Upper lobe of left lung (tissue), 6 donors: ENCODE measurements around the gene NBAS. TPM values are rescaled to one million over a fixed set of nuclear protein-coding genes. Genes with fewer than 3 reads are reported as not detected.

Source experiments
- ATAC-seq, 2 donors: fragments of 200-7000 bp; cut with Tn5 transposase; one replicate each; pipeline ENCODE4 v1.9.1; 2022; ENCODE audit warnings: mild to moderate bottlenecking in 2 of 2, moderate library complexity in 2 of 2; ENCODE audit not compliant: low FRiP score in 2 of 2
- DNase-seq, 2 donors: peaks; one replicate each; pipeline ENCODE4 v3.0.0-alpha.2; 2019 to 2020
- H3K27ac ChIP-seq, 4 donors: fragments of 200-600 bp; sonication (generic); one replicate each; pipeline ENCODE4 v1.5.1; 2016 to 2019
- H3K27me3 ChIP-seq, 4 donors: fragments of 200-600 bp; sonication (generic); one replicate each; pipeline ENCODE4 v1.5.1; 2017 to 2019
- H3K36me3 ChIP-seq, 4 donors: fragments of 200-600 bp; sonication (generic); one replicate each; pipeline ENCODE4 v1.5.1; 2016 to 2019
- H3K4me1 ChIP-seq, 4 donors: fragments of 200-600 bp; sonication (generic); one replicate each; pipeline ENCODE4 v1.5.1; 2018 to 2019
- H3K4me3 ChIP-seq, 4 donors: fragments of 200-600 bp; sonication (generic); one replicate each; pipeline ENCODE4 v1.5.1; 2017 to 2019; ENCODE audit warnings: mild to moderate bottlenecking in 2 of 4, moderate library complexity in 1 of 4
- H3K9me3 ChIP-seq, 4 donors: fragments of 200-600 bp; sonication (generic); one replicate each; pipeline ENCODE4 v1.5.1; 2018 to 2019
- EP300 ChIP-seq, 4 donors: sonication (generic); formaldehyde crosslinking; IDR thresholded peaks; one replicate each; pipeline ENCODE4 v1.5.1; 2017; ENCODE audit warnings: antibody characterized with exemption in 4 of 4, control low read depth in 2 of 4
- POLR2A ChIP-seq, 4 donors: fragments of 450-650 bp; IDR thresholded peaks; one replicate each; pipeline ENCODE4 v1.5.1; 2016 to 2017; ENCODE audit warnings: antibody characterized with exemption in 4 of 4, mild to moderate bottlenecking in 2 of 4
- POLR2AphosphoS5 ChIP-seq, 2 donors: sonication (generic); formaldehyde crosslinking; IDR thresholded peaks; one replicate each; pipeline ENCODE4 v1.5.1; 2017; ENCODE audit warnings: antibody characterized with exemption in 2 of 2
- WGBS, 2 donors: methylation state at CpG; one replicate each; pipeline ENCODE4 v1.1.5; 2017 to 2018; 5-methylcytosine and 5-hydroxymethylcytosine counted together
- total RNA-seq, 6 donors: library from RNA; depleted of rRNA in 4 of 6; stranded (reverse); fragments of >200 nt in 4 of 6; gene quantifications; one replicate each; pipeline versions ENCODE4 v1.1.0 to v1.2.1, GENCODE V29; 2016 to 2021
- TF ChIP-seq, protein P1 (sequence below), 6 experiments: fragments of 450-650 bp in 4 of 6; fragments of 200-600 bp in 2 of 6; sonication (generic) in 2 of 6; IDR thresholded peaks; one replicate each; pipeline ENCODE4 v1.5.1; 2016 to 2019; ENCODE audit warnings: antibody characterized with exemption in 6 of 6
- donor health status: DM: no; HTN: no; CAD: no; lungs with moderate emphysema.
- donor health status: DM: no; HTN: yes; CAD: no; lungs with severe emphysema.

Gene NBAS
- total RNA-seq, 6 donors from 2014 or later: 33.2 to 75.5 (median 43.1) TPM

GRCh38 chr2:15278296-15278695 is 282.8 kb downstream of the NBAS start:
- Histone ChIP-seq H3K36me3 (peaks cover 0 to 35% (median 10%) of the 10 kb centered on the region in 4 donors), H3K27me3 (no peaks in the 10 kb centered on the region), H3K4me1 (no peaks in the 10 kb centered on the region), H3K27ac (no peak overlapping the region), H3K9me3 (no peaks in the 10 kb centered on the region), H3K4me3 (no peak overlapping the region)
- DNase-seq (no peak), ATAC-seq (no peak)
- no peak for TF ChIP-seq EP300 (IDR thresholded peaks at IDR 0.05)
- TF ChIP-seq POLR2AphosphoS5 (IDR thresholded peaks at IDR 0.05): no peak
- TF ChIP-seq POLR2A (IDR thresholded peaks at IDR 0.05): no peak
- TF ChIP-seq, protein P1, sequence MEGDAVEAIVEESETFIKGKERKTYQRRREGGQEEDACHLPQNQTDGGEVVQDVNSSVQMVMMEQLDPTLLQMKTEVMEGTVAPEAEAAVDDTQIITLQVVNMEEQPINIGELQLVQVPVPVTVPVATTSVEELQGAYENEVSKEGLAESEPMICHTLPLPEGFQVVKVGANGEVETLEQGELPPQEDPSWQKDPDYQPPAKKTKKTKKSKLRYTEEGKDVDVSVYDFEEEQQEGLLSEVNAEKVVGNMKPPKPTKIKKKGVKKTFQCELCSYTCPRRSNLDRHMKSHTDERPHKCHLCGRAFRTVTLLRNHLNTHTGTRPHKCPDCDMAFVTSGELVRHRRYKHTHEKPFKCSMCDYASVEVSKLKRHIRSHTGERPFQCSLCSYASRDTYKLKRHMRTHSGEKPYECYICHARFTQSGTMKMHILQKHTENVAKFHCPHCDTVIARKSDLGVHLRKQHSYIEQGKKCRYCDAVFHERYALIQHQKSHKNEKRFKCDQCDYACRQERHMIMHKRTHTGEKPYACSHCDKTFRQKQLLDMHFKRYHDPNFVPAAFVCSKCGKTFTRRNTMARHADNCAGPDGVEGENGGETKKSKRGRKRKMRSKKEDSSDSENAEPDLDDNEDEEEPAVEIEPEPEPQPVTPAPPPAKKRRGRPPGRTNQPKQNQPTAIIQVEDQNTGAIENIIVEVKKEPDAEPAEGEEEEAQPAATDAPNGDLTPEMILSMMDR (IDR thresholded peaks at IDR 0.05): no peak
- 78 to 80% methylated on average over 3 of the region's 3 CpGs for whole genome bisulfite sequencing, 2 donors

GRCh38 chr2:15275346-15275745 is 285.8 kb downstream of the NBAS start:
- TF ChIP-seq POLR2A (IDR thresholded peaks at IDR 0.05) (no peak), EP300 (IDR thresholded peaks at IDR 0.05) (no peak), POLR2AphosphoS5 (IDR thresholded peaks at IDR 0.05) (no peak)
- TF ChIP-seq, protein P1 (IDR thresholded peaks at IDR 0.05): no peak
- Histone ChIP-seq H3K27me3 (no peaks in the 10 kb centered on the region), H3K27ac (no peak overlapping the region), H3K4me3 (no peak overlapping the region), H3K4me1 (no peaks in the 10 kb centered on the region), H3K9me3 (no peaks in the 10 kb centered on the region), H3K36me3 (peaks cover 0 to 35% (median 10%) of the 10 kb centered on the region in 4 donors)
- no peak for DNase-seq
- ATAC-seq: no peak
- 78% methylated on average over 2 of the region's 2 CpGs for WGBS, 2 donors

DNA sequence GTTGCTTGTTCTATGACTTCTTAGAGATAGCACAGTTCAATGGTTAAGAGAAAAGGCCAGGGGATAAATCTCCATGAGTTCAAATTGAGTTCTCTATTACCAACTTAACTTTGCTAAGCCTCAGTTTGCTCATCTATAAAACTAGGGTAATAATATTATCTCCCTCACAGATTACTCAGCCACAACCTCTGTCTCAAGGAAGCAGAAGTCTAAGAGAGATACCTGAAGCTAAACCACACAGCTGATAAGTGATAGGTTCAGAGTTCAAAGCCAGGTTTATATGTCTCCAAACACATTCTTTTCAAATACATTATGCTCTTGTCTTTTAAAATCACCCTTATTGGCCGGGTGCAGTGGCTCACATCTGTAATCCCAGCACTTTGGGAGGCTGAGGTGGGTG is 287.7 kb downstream of the NBAS start:
- 73 to 82% methylated on average over 1 of the region's 1 CpG for WGBS, 2 donors
- TF ChIP-seq EP300 (IDR thresholded peaks at IDR 0.05) (no peak), POLR2A (IDR thresholded peaks at IDR 0.05) (no peak), POLR2AphosphoS5 (IDR thresholded peaks at IDR 0.05) (no peak)
- TF ChIP-seq, protein P1 (IDR thresholded peaks at IDR 0.05): no peak
- DNase-seq (no peak), ATAC-seq (no peak)
- H3K4me3 ChIP-seq: no peak overlapping the region
- no peaks in the 10 kb centered on the region for H3K27me3 ChIP-seq
- H3K9me3 ChIP-seq: no peaks in the 10 kb centered on the region
- H3K27ac ChIP-seq: no peak overlapping the region
- no peaks in the 10 kb centered on the region for H3K4me1 ChIP-seq
- peaks cover 0 to 35% (median 10%) of the 10 kb centered on the region in 4 donors for H3K36me3 ChIP-seq

DNA sequence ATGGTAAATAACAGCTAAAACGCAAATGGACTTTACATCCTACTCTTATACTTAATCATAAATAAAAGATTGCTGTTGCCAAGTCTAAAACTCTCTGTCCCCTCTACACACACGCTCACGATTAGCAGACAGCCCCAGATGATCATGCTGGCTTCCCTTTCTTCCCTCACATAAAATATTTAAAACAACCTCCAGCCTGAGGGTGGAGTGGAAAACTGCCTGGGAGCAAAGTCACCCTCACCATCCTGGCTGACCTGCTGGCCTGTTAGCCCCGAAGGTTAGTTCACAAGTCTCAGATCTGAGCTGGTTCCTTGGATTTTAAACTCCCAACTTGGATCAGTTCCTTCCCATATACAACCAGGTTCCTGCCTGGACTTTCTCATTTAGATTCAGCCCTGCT is 288.2 kb downstream of the NBAS start:
- H3K4me3 ChIP-seq: no peak overlapping the region
- H3K27me3 ChIP-seq: no peaks in the 10 kb centered on the region
- H3K36me3 ChIP-seq: peaks cover 0 to 35% (median 10%) of the 10 kb centered on the region in 4 donors
- ATAC-seq (no peak), DNase-seq (no peak)
- 68 to 81% methylated on average over 4 of the region's 4 CpGs for WGBS, 2 donors
- TF ChIP-seq EP300 (IDR thresholded peaks at IDR 0.05): no peak
- TF ChIP-seq POLR2A (IDR thresholded peaks at IDR 0.05): no peak
- TF ChIP-seq, protein P1 (IDR thresholded peaks at IDR 0.05): no peak
- no peak for TF ChIP-seq POLR2AphosphoS5 (IDR thresholded peaks at IDR 0.05)
- no peak overlapping the region for H3K27ac ChIP-seq
- H3K9me3 ChIP-seq: no peaks in the 10 kb centered on the region
- H3K4me1 ChIP-seq: no peaks in the 10 kb centered on the region

GRCh38 chr2:15271941-15272542 is 289.1 kb downstream of the NBAS start:
- H3K9me3 ChIP-seq: no peaks in the 10 kb centered on the region
- no peaks in the 10 kb centered on the region for H3K4me1 ChIP-seq
- no peaks in the 10 kb centered on the region for H3K27me3 ChIP-seq
- H3K4me3 ChIP-seq: no peak overlapping the region
- WGBS, 2 donors: 75% methylated on average over 1 of the region's 1 CpG
- ATAC-seq (no peak), DNase-seq (no peak)
- H3K36me3 ChIP-seq: peaks cover 0 to 34% (median 10%) of the 10 kb centered on the region in 4 donors
- TF ChIP-seq POLR2A (IDR thresholded peaks at IDR 0.05) (no peak), POLR2AphosphoS5 (IDR thresholded peaks at IDR 0.05) (no peak), EP300 (IDR thresholded peaks at IDR 0.05) (no peak)
- TF ChIP-seq, protein P1 (IDR thresholded peaks at IDR 0.05): no peak
- no peak overlapping the region for H3K27ac ChIP-seq
